ENCODE measurements around the gene GTF2IRD1.

- no peak for TF ChIP-seq EZH2 (IDR thresholded peaks at IDR 0.05; ENCODE audit: low read depth, unreplicated experiment)
- no peak for TF ChIP-seq POLR2AphosphoS5 (IDR thresholded peaks at IDR 0.05; ENCODE audit: low read depth)
- no peak for TF ChIP-seq ZNF114 (CRISPR knock-in tag; IDR thresholded peaks at IDR 0.05)
- TF ChIP-seq, protein P1, sequence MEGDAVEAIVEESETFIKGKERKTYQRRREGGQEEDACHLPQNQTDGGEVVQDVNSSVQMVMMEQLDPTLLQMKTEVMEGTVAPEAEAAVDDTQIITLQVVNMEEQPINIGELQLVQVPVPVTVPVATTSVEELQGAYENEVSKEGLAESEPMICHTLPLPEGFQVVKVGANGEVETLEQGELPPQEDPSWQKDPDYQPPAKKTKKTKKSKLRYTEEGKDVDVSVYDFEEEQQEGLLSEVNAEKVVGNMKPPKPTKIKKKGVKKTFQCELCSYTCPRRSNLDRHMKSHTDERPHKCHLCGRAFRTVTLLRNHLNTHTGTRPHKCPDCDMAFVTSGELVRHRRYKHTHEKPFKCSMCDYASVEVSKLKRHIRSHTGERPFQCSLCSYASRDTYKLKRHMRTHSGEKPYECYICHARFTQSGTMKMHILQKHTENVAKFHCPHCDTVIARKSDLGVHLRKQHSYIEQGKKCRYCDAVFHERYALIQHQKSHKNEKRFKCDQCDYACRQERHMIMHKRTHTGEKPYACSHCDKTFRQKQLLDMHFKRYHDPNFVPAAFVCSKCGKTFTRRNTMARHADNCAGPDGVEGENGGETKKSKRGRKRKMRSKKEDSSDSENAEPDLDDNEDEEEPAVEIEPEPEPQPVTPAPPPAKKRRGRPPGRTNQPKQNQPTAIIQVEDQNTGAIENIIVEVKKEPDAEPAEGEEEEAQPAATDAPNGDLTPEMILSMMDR (conservative IDR thresholded peaks at IDR 0.05; ENCODE audit: low read depth in 2 of 2), result no peak
- no peak for TF ChIP-seq ZNF331 (CRISPR knock-in tag; IDR thresholded peaks at IDR 0.05; ENCODE audit: low read depth)
- no peak for TF ChIP-seq CREB1 (CRISPR knock-in tag; IDR thresholded peaks at IDR 0.05; ENCODE audit: low read depth)
Observed at GRCh38 chr7:74623135-74623534, 169.4 kb downstream of the GTF2IRD1 start.
